Fibroblast of pulmonary artery (primary cell): Measurements from ENCODE around the gene FRMD1.

Source experiments
- DNase-seq: peaks from one replicate; pipeline ENCODE4 v3.0.0-alpha.2; 2010; ENCODE audit warnings: low read depth
- H3K4me3 ChIP-seq: replicated peaks from 2 replicates; pipeline ENCODE4 v1.5.1; 2011; ENCODE audit warnings: low read depth, mild to moderate bottlenecking, control low read depth, low read length, moderate library complexity
- TF ChIP-seq, protein P1 (sequence below): IDR thresholded peaks from 2 replicates; pipeline ENCODE4 v1.5.1; 2011; ENCODE audit warnings: mild to moderate bottlenecking, control low read depth, low read length, inconsistent platforms; ENCODE audit errors: missing control alignments

FRMD1 gene

DNA sequence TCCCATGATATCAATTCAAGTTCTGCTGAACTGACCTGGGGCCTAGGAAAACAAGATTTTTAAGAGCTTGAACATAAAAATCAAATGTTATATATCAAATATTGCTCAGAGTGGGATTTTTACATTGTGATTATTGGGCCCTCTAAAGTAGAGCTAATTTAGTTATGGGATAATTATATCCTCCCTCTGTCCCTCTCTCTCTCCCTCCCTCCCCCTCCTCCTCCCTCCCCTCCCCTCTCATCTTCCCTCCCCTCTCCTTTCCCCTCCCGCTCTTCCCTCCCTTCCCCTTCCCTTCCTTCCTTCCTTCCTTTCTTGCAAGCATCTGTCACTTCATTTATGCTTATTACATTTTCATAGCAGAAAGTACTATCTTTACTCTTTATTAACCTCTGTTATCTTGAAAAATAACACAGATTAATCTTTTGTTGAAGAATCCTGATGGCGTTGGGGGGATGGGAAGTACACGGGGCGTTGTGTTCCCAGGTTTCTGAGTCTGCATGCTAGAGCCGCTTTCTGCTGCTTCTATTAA lies 48.7 kb downstream of the FRMD1 start:
- H3K4me3 ChIP-seq = no peak overlapping the region
- TF ChIP-seq, protein P1, sequence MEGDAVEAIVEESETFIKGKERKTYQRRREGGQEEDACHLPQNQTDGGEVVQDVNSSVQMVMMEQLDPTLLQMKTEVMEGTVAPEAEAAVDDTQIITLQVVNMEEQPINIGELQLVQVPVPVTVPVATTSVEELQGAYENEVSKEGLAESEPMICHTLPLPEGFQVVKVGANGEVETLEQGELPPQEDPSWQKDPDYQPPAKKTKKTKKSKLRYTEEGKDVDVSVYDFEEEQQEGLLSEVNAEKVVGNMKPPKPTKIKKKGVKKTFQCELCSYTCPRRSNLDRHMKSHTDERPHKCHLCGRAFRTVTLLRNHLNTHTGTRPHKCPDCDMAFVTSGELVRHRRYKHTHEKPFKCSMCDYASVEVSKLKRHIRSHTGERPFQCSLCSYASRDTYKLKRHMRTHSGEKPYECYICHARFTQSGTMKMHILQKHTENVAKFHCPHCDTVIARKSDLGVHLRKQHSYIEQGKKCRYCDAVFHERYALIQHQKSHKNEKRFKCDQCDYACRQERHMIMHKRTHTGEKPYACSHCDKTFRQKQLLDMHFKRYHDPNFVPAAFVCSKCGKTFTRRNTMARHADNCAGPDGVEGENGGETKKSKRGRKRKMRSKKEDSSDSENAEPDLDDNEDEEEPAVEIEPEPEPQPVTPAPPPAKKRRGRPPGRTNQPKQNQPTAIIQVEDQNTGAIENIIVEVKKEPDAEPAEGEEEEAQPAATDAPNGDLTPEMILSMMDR = no peak
- DNase-seq = no peak

DNA sequence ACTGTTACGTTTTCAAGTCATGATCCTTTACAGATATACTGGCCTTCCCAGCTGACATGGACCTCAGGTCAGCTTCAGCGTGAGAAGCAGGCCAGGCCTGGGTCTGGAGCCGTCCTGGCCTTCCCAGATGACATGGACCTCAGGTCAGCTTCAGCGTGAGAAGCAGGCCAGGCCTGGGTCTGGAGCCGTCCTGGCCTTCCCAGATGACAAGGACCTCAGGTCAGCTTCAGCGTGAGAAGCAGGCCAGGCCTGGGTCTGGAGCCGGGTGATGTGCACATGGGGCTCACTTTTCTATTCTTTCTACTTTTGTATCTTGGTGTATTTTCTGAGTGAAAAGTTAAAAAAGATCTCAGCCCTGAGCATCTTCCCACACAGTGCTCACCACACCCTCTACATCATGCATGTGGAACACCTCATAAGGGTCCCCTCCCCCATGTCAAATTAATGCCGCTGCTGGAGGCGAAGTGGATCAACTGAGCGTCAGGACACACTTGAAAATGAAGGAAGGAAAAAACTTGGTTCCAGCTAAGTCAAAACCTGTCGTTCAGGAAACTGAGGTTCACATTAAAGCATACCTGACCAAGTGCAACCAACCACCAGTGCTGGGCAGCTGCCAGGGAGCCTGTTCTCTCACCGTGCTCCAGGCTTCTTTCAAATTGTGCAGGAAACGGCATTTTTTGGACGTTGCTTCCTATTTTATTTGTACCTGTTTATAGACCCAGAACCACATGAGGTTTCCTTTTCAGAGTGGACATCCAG lies 49.4 kb downstream of the FRMD1 start:
- TF ChIP-seq, protein P1 = no peak
- DNase-seq = no peak
- no peak overlapping the region for H3K4me3 ChIP-seq

DNA sequence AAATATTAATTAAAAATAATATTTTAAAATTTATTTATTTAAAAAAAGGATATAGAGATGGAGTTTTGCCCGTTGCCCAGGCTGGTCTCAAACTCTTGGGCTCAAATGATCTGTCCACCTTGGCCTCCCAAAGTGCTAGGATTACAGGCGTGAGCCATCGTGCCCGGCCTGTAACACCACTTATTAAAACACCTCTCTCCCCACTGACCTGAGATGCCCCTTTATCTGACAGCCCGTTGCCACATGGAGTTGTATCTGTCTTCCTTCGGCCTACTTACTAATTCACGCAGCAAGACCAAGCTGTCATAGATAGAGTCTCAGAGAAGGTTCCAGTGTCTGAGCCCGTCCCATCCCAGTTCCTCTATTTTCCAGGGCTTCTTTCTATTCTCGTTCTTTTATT lies 50.8 kb downstream of the FRMD1 start:
- TF ChIP-seq, protein P1 = no peak
- no peak for DNase-seq
- H3K4me3 ChIP-seq = no peak overlapping the region

DNA sequence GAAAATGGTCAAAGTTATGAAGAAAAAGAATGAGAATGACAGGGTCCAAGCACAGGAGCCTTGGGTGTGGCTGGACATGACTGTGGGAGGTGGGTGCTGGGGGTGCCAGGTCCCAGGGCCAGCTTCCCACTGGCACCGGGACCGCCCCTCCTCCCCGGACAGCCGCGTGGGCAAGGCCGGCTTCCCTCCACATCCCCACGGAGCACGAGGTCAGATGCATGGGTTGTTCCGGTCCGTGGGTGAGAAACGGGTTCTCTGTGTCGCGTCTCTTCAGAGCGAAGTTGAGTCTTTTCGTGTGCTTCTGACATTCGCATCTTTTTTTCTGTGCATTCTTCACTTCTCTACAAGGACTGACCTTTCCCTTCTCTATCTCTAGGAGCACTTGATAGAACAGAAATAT lies 51.5 kb downstream of the FRMD1 start:
- TF ChIP-seq, protein P1 = no peak
- DNase-seq = no peak

DNA sequence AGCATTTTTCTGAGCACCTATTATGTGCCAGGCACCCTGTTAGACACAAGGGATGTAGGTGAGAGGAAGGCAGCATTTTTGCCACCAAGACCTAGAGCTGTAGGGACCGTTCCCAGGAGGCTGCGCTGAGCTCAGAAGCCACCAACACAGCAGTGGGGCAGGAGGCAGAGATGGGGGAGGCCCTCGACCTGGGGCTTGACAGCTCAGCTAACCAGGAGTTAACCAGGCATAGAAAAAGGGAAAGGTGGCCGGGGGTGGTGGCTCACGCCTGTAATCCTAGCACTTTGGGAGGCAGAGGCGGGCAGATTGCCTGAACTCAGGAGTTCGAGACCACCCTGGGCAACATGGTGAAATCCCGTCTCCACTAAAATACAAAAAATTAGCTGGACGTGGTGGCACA lies 52.1 kb downstream of the FRMD1 start:
- no peak for DNase-seq
- no peak overlapping the region for H3K4me3 ChIP-seq
- TF ChIP-seq, protein P1 = no peak

More for the DNA sequence above, 51.5 kb downstream of the FRMD1 start:
- H3K4me3 ChIP-seq = no peak overlapping the region

DNA sequence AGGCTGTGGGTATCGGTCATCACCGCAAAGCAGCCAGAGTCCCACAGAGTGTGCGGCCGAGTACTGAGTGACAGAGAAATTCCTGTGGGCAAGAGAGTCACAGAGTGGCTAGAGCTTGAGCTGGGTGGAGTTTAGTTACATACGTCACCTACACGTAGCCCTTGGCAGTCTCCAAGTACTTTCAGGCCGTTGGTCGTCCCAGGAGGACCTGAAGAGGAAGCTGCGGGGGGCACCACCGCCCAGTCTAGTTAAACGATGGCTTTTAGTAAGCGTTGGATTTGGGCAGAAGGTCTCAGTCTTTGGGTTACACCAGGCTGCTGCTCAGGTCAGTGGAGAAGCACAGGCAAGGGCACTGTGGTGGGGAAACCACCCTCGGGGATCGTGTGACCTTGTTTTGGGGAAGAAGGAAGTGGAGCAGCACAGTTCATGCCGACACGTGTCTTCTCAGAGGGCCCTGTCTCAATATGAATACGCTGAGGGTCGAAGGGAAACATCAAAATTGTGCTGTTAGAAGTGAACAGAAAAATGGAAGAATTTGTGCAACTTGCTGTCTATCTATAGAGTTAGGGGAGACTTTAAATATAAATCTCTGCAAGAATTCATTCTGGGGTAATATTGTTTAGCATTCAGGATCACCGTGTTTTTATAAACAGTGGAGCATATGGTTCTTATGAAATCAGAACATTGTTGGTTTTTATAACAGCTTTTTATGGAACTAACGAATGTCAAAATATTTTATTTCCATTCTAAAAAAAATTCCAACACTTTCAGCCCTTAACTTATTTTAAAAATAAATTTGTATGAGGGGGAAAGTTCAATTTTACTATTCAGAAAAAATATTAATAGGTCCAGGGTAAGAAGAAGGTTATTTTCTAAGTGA lies 52.9 kb downstream of the FRMD1 start:
- H3K4me3 ChIP-seq = no peak overlapping the region
- TF ChIP-seq, protein P1 = no peak

More for the DNA sequence above, 52.9 kb downstream of the FRMD1 start:
- DNase-seq = no peak
